K562 (cell line): Measurements from ENCODE around the gene IL1RL2.

Source experiments
- BMI1 ChIP-seq: fragments of 150-350 bp; IDR thresholded peaks from 2 replicates; pipeline ENCODE4 v1.6.1; 2014; ENCODE audit warnings: low read length
- CREB1 ChIP-seq, 2 experiments: sonication (generic) in 1 of 2; formaldehyde crosslinking in 1 of 2; IDR thresholded peaks; 2 replicates each; pipeline versions ENCODE4 v1.6.1 to v1.8.0; 2012 to 2022; ENCODE audit warnings: inconsistent platforms in 1 of 2, mild to moderate bottlenecking in 1 of 2, missing genetic modification reagents in 1 of 2, moderate library complexity in 1 of 2
- CTCF ChIP-seq, 3 experiments: IDR thresholded peaks in 2 of 3; conservative IDR thresholded peaks in 1 of 3; 2 replicates each; pipeline ENCODE4 v1.5.1; 2011 to 2012; ENCODE audit warnings: low read length in 3 of 3, mild to moderate bottlenecking in 3 of 3, control low read depth in 2 of 3, improper control_type of control experiment in 1 of 3, inconsistent platforms in 1 of 3, low read depth in 1 of 3, mixed read lengths in 1 of 3, moderate library complexity in 1 of 3; ENCODE audit not compliant: insufficient read depth in 2 of 3
- FOSL1 ChIP-seq: fragments of 200-800 bp; sonication (Bioruptor generic); conservative IDR thresholded peaks from 2 replicates; pipeline ENCODE4 v1.6.1; 2016; ENCODE audit warnings: missing genetic modification characterization, missing compliant biosample characterization
- KDM4B ChIP-seq, 2 experiments: fragments of 450-650 bp in 1 of 2; sonication (generic) in 1 of 2; IDR thresholded peaks; 2 replicates each; pipeline ENCODE4 v1.6.1; 2016 to 2017; ENCODE audit warnings: borderline replicate concordance in 2 of 2, antibody characterized with exemption in 1 of 2, low read depth in 1 of 2, mild to moderate bottlenecking in 1 of 2
- RBM34 ChIP-seq: fragments of 200-400 bp; formaldehyde crosslinking; IDR thresholded peaks from 2 replicates; pipeline ENCODE4 v1.6.1; 2018; ENCODE audit warnings: low read length, borderline replicate concordance; ENCODE audit not compliant: insufficient read depth
- TEAD4 ChIP-seq, 2 experiments: sonication (generic) in 1 of 2; formaldehyde crosslinking in 1 of 2; IDR thresholded peaks; 2 replicates each; pipeline versions ENCODE4 v1.6.1 to v1.8.0; 2012 to 2022; ENCODE audit warnings: borderline replicate concordance in 1 of 2, inconsistent platforms in 1 of 2, low read length in 1 of 2, mild to moderate bottlenecking in 1 of 2, missing genetic modification reagents in 1 of 2
- ZKSCAN8 ChIP-seq: fragments of 200-800 bp; sonication (Bioruptor generic); IDR thresholded peaks from 2 replicates; pipeline ENCODE4 v1.6.1; 2016; ENCODE audit warnings: missing genetic modification characterization, missing compliant biosample characterization

GRCh38 chr2:102229141-102229769 lies 42.4 kb downstream of the IL1RL2 start:
- TF ChIP-seq BMI1 (no peak), CTCF (IDR thresholded peaks at IDR 0.05 in 2 of 3, conservative IDR thresholded peaks at IDR 0.05 in 1 of 3; ENCODE audit: insufficient read depth in 2 of 3, low read depth in 1 of 3, low read length in 3 of 3) (no peak), FOSL1 (no peak), KDM4B (IDR thresholded peaks at IDR 0.05; ENCODE audit: borderline replicate concordance in 2 of 2, low read depth in 1 of 2) (no peak), RBM34 (no peak), TEAD4 (IDR thresholded peaks at IDR 0.05; ENCODE audit: low read length) (no peak), TEAD4 (CRISPR knock-in tag; IDR thresholded peaks at IDR 0.05; ENCODE audit: borderline replicate concordance) (no peak), CREB1 (IDR thresholded peaks at IDR 0.05) (no peak), CREB1 (CRISPR knock-in tag; IDR thresholded peaks at IDR 0.05) (no peak), ZKSCAN8 (CRISPR knock-in tag) (no peak)
